Immature natural killer cell (primary cell): ENCODE data around the gene RAB3D. TPM values are rescaled to one million over a fixed set of nuclear protein-coding genes. Genes with fewer than 3 reads are reported as not detected.

Experiments used
- DNase-seq, 3 donors: peaks; one replicate each; pipeline ENCODE4 v3.0.0; 2022; ENCODE audit warnings: mixed read lengths in 1 of 3
- H3K27ac Mint-ChIP-seq, 6 donors: one replicate each; pipeline ENCODE4 v1.8.0; 2020; ENCODE audit warnings: mixed read lengths in 6 of 6, mild to moderate bottlenecking in 5 of 6, inconsistent platforms in 4 of 6, moderate library complexity in 3 of 6
- H3K27me3 Mint-ChIP-seq, 3 donors: one replicate each; pipeline ENCODE4 v1.8.0; 2020 to 2021; ENCODE audit warnings: low read depth in 3 of 3, mild to moderate bottlenecking in 3 of 3, mixed read lengths in 3 of 3, moderate library complexity in 3 of 3, inconsistent platforms in 1 of 3
- H3K36me3 Mint-ChIP-seq, 3 donors: one replicate each; pipeline ENCODE4 v1.8.0; 2020; ENCODE audit warnings: mixed read lengths in 3 of 3, inconsistent platforms in 2 of 3, mild to moderate bottlenecking in 2 of 3
- H3K4me1 Mint-ChIP-seq, 2 donors: one replicate each; pipeline ENCODE4 v1.8.0; 2020; ENCODE audit warnings: inconsistent platforms in 2 of 2, mild to moderate bottlenecking in 2 of 2, mixed read lengths in 2 of 2, moderate library complexity in 1 of 2
- H3K4me3 Mint-ChIP-seq, 5 donors: one replicate each; pipeline ENCODE4 v1.8.0; 2020; ENCODE audit warnings: mild to moderate bottlenecking in 5 of 5, mixed read lengths in 5 of 5, inconsistent platforms in 3 of 5, moderate library complexity in 3 of 5
- H3K9me3 Mint-ChIP-seq, 6 donors: one replicate each; pipeline ENCODE4 v1.8.0; 2020; ENCODE audit warnings: mild to moderate bottlenecking in 6 of 6, mixed read lengths in 6 of 6, inconsistent platforms in 4 of 6, moderate library complexity in 3 of 6
- polyA plus RNA-seq, 3 donors: library from polyadenylated mRNA; unstranded; fragments of 300-500 nt; fragmentation: Illumina TruSeq; gene quantifications; one replicate each; pipeline ENCODE4 v1.2.3, GENCODE V29; 2021

Gene RAB3D
- polyA plus RNA-seq, 3 donors from 2014 or later: 1.6 to 2.9 (median 2.2) TPM

GRCh38 chr19:11375143-11375948 is 35.9 kb upstream of the RAB3D start:
- Mint-ChIP-seq H3K27me3 (no peaks in the 10 kb centered on the region), H3K4me3 (no peak overlapping the region)
- DNase-seq: peak; percentile 59 to 68 (median 68)

GRCh38 chr19:11374433-11375142 is 35.1 kb upstream of the RAB3D start, which contains the start of gene SWSAP1:
Gene SWSAP1, plus strand, starts transcription at chr19:11374666. Its CDS starts 15 bp downstream, at chr19:11374681.
- peaks cover 8 to 12% (median 11%) of the 10 kb centered on the region in 3 donors for H3K36me3 Mint-ChIP-seq
- H3K27me3 Mint-ChIP-seq: no peaks in the 10 kb centered on the region
- H3K4me1 Mint-ChIP-seq: peaks cover 0 to 14% of the 10 kb centered on the region in 2 donors
- peak; percentile 98 to 99 (median 99) for DNase-seq
- H3K9me3 Mint-ChIP-seq: no peaks in the 10 kb centered on the region
- no peak within 1 kb of the TSS for H3K27ac Mint-ChIP-seq
- peak within 1 kb of the TSS in 1 of 5 donors; percentile 38 for H3K4me3 Mint-ChIP-seq

More at GRCh38 chr19:11375143-11375948, 35.9 kb upstream of the RAB3D start:
- H3K36me3 Mint-ChIP-seq: peaks cover 8 to 11% (median 11%) of the 10 kb centered on the region in 3 donors
- no peak overlapping the region for H3K27ac Mint-ChIP-seq
- H3K9me3 Mint-ChIP-seq: no peaks in the 10 kb centered on the region
- H3K4me1 Mint-ChIP-seq: peaks cover 5 to 19% of the 10 kb centered on the region in 2 donors

- Mint-ChIP-seq H3K27me3 (no peaks in the 10 kb centered on the region), H3K4me3 (no peak overlapping the region), H3K27ac (no peak overlapping the region), H3K4me1 (peaks cover 0 to 14% of the 10 kb centered on the region in 2 donors), H3K9me3 (no peaks in the 10 kb centered on the region), H3K36me3 (peaks cover 11 to 16% (median 11%) of the 10 kb centered on the region in 3 donors)
- DNase-seq: no peak
Measured at GRCh38 chr19:11373885-11374432, 34.5 kb upstream of the RAB3D start.

- Mint-ChIP-seq H3K9me3 (no peaks in the 10 kb centered on the region), H3K4me3 (peak overlapping the region in 3 of 5 donors; percentile 15 to 57 (median 38)), H3K27ac (peak overlapping the region in 2 of 6 donors; percentile 29 to 55), H3K27me3 (peaks cover 0 to 2% (median 0%) of the 10 kb centered on the region in 3 donors), H3K36me3 (peaks cover 11 to 16% (median 11%) of the 10 kb centered on the region in 3 donors), H3K4me1 (peaks cover 0 to 14% of the 10 kb centered on the region in 2 donors)
- DNase-seq: no peak
Measured at GRCh38 chr19:11373166-11373884, 33.9 kb upstream of the RAB3D start.

GRCh38 chr19:11370744-11371143 is 31.3 kb upstream of the RAB3D start:
- Mint-ChIP-seq H3K4me1 (peaks cover 0 to 5% of the 10 kb centered on the region in 2 donors), H3K36me3 (peaks cover 6 to 12% (median 10%) of the 10 kb centered on the region in 3 donors), H3K27ac (no peak overlapping the region), H3K4me3 (no peak overlapping the region), H3K27me3 (peaks cover 0 to 4% (median 0%) of the 10 kb centered on the region in 3 donors), H3K9me3 (no peaks in the 10 kb centered on the region)
- DNase-seq: no peak

- Mint-ChIP-seq H3K4me1 (no peaks in the 10 kb centered on the region), H3K27me3 (peaks cover 0 to 4% (median 0%) of the 10 kb centered on the region in 3 donors), H3K36me3 (peaks cover 6 to 12% (median 10%) of the 10 kb centered on the region in 3 donors), H3K4me3 (no peak overlapping the region), H3K27ac (no peak overlapping the region), H3K9me3 (no peaks in the 10 kb centered on the region)
- DNase-seq: no peak
Measured at GRCh38 chr19:11367528-11367927, 28.1 kb upstream of the RAB3D start.

GRCh38 chr19:11365557-11366117 is 26.2 kb upstream of the RAB3D start:
- H3K4me1 Mint-ChIP-seq: no peaks in the 10 kb centered on the region
- peaks cover 0 to 4% (median 2%) of the 10 kb centered on the region in 3 donors for H3K27me3 Mint-ChIP-seq
- no peak overlapping the region for H3K4me3 Mint-ChIP-seq
- H3K27ac Mint-ChIP-seq: no peak overlapping the region
- H3K9me3 Mint-ChIP-seq: no peaks in the 10 kb centered on the region
- H3K36me3 Mint-ChIP-seq: peaks cover 3 to 6% (median 5%) of the 10 kb centered on the region in 3 donors
- no peak for DNase-seq

- Mint-ChIP-seq H3K4me1 (no peaks in the 10 kb centered on the region), H3K27ac (no peak overlapping the region), H3K36me3 (peaks cover 3 to 5% (median 3%) of the 10 kb centered on the region in 3 donors), H3K9me3 (no peaks in the 10 kb centered on the region), H3K27me3 (peaks cover 0 to 4% (median 2%) of the 10 kb centered on the region in 3 donors), H3K4me3 (no peak overlapping the region)
- no peak for DNase-seq
Measured at GRCh38 chr19:11364935-11365334, 25.5 kb upstream of the RAB3D start.

- Mint-ChIP-seq H3K9me3 (no peaks in the 10 kb centered on the region), H3K27me3 (peaks cover 0 to 4% (median 2%) of the 10 kb centered on the region in 3 donors), H3K4me3 (no peak overlapping the region), H3K27ac (no peak overlapping the region), H3K36me3 (peaks cover 3% of the 10 kb centered on the region in 3 donors), H3K4me1 (no peaks in the 10 kb centered on the region)
- no peak for DNase-seq
Measured at GRCh38 chr19:11364296-11364904, 24.9 kb upstream of the RAB3D start.

- H3K4me1 Mint-ChIP-seq: no peaks in the 10 kb centered on the region
Measured at GRCh38 chr19:11363881-11364280, 24.4 kb upstream of the RAB3D start.

GRCh38 chr19:11361771-11362731 is 22.6 kb upstream of the RAB3D start:
- H3K36me3 Mint-ChIP-seq: no peaks in the 10 kb centered on the region
- H3K27me3 Mint-ChIP-seq: peaks cover 0 to 2% (median 0%) of the 10 kb centered on the region in 3 donors
- no peaks in the 10 kb centered on the region for H3K9me3 Mint-ChIP-seq
- H3K4me1 Mint-ChIP-seq: no peaks in the 10 kb centered on the region
- no peak overlapping the region for H3K4me3 Mint-ChIP-seq
- no peak for DNase-seq
- H3K27ac Mint-ChIP-seq: peak overlapping the region in 1 of 6 donors; percentile 46

More at GRCh38 chr19:11363881-11364280, 24.4 kb upstream of the RAB3D start:
- Mint-ChIP-seq H3K27me3 (peaks cover 0 to 4% (median 2%) of the 10 kb centered on the region in 3 donors), H3K27ac (no peak overlapping the region), H3K4me3 (no peak overlapping the region), H3K9me3 (no peaks in the 10 kb centered on the region), H3K36me3 (peaks cover 0 to 3% (median 0%) of the 10 kb centered on the region in 3 donors)
- DNase-seq: no peak
